H1 (cell line): ENCODE results near the gene PIP4K2C. TPM values are rescaled to one million over a fixed set of nuclear protein-coding genes. Genes with fewer than 3 reads are reported as not detected.

Source experiments
- CTCF ChIA-PET: fragments of 300-600 bp; sonication (Branson Sonifier 250); formaldehyde crosslinking; loops from one replicate; lab custom pipeline; 2021; ENCODE audit not compliant: partially characterized antibody; lab: Charles Lee
- POLR2A ChIA-PET: fragments of 300-600 bp; sonication (Branson Sonifier 250); formaldehyde crosslinking; loops from one replicate; lab custom pipeline; 2021; ENCODE audit warnings: inconsistent platforms; ENCODE audit not compliant: partially characterized antibody; lab: Charles Lee
- DNase-seq, 2 experiments: peaks; one replicate each; pipeline versions ENCODE4 v3.0.0 to v3.0.0-alpha.2; 2010 to 2022; ENCODE audit warnings: low spot score in 2 of 2, low read depth in 1 of 2, mixed read lengths in 1 of 2
- FAIRE-seq: peaks from 2 replicates; lab custom pipeline; 2011; peaks lifted over from hg19 to GRCh38; lab: Jason Lieb, UNC
- H2AFZ ChIP-seq: 2 replicates; pipeline ENCODE4 v1.8.1; 2012; ENCODE audit warnings: low read length, inconsistent platforms
- H2AK5ac ChIP-seq: 2 replicates; pipeline ENCODE4 v1.6.1; 2013; ENCODE audit warnings: low read depth, low read length
- H2BK120ac ChIP-seq: replicated peaks from 2 replicates; pipeline ENCODE3; 2013; ENCODE audit warnings: low read depth, low read length, inconsistent platforms
- H2BK12ac ChIP-seq: 2 replicates; pipeline ENCODE4 v1.6.1; 2013; ENCODE audit warnings: low read depth, low read length
- H2BK15ac ChIP-seq: 2 replicates; pipeline ENCODE4 v1.6.1; 2013; ENCODE audit warnings: low read length
- H2BK20ac ChIP-seq: 2 replicates; pipeline ENCODE4 v1.6.1; 2013; ENCODE audit warnings: low read length
- H2BK5ac ChIP-seq: 2 replicates; pipeline ENCODE4 v1.6.1; 2013; ENCODE audit warnings: low read depth, low read length
- H3K14ac ChIP-seq: 2 replicates; pipeline ENCODE4 v1.6.1; 2013; ENCODE audit warnings: inconsistent platforms; ENCODE audit not compliant: insufficient read length
- H3K18ac ChIP-seq: 2 replicates; pipeline ENCODE4 v1.6.1; 2013; ENCODE audit warnings: low read length; ENCODE audit errors: extremely low read depth
- H3K23ac ChIP-seq: 2 replicates; pipeline ENCODE4 v1.6.1; 2013; ENCODE audit warnings: inconsistent platforms; ENCODE audit not compliant: insufficient read length
- H3K23me2 ChIP-seq: 2 replicates; pipeline ENCODE4 v1.6.1; 2013; ENCODE audit warnings: low read depth, low read length
- H3K27ac ChIP-seq: 2 replicates; pipeline ENCODE4 v1.6.1; 2011; ENCODE audit warnings: low read depth, low read length, inconsistent platforms
- H3K27me3 ChIP-seq, 4 experiments: replicated peaks in 1 of 4; 1 replicate in 1 of 4; 2 replicates in 3 of 4; pipeline versions ENCODE4 v1.6.1 to v1.8.1; 2011 to 2013; ENCODE audit warnings: low read length in 3 of 4, mild to moderate bottlenecking in 3 of 4, inconsistent platforms in 2 of 4, mixed read lengths in 2 of 4, moderate library complexity in 1 of 4; ENCODE audit not compliant: control insufficient read depth in 3 of 4, insufficient read depth in 3 of 4; ENCODE audit errors: extremely low read depth in 1 of 4
- H3K36me3 ChIP-seq, 4 experiments: 2 replicates each; pipeline versions ENCODE4 v1.6.1 to v1.8.1; 2011 to 2013; ENCODE audit warnings: mild to moderate bottlenecking in 4 of 4, low read length in 3 of 4, moderate library complexity in 2 of 4, control low read depth in 1 of 4, inconsistent platforms in 1 of 4; ENCODE audit not compliant: insufficient read depth in 4 of 4, control insufficient read depth in 2 of 4
- H3K4ac ChIP-seq: replicated peaks from 2 replicates; pipeline ENCODE3; 2013; ENCODE audit warnings: low read length, low read depth, mixed read lengths, inconsistent platforms; ENCODE audit not compliant: insufficient read length
- H3K4me1 ChIP-seq, 4 experiments: replicated peaks in 1 of 4; 1 replicate in 1 of 4; 2 replicates in 3 of 4; pipeline versions ENCODE4 v1.6.1 to v1.8.1; 2011 to 2013; ENCODE audit warnings: low read length in 3 of 4, inconsistent platforms in 2 of 4, mixed read lengths in 1 of 4; ENCODE audit not compliant: insufficient read depth in 4 of 4, control insufficient read depth in 3 of 4
- H3K4me2 ChIP-seq, 2 experiments: 2 replicates each; pipeline versions ENCODE4 v1.6.1 to v1.8.1; 2011 to 2013; ENCODE audit warnings: low read depth in 2 of 2, low read length in 2 of 2, control low read depth in 1 of 2, inconsistent platforms in 1 of 2, mild to moderate bottlenecking in 1 of 2; ENCODE audit not compliant: insufficient read depth in 1 of 2
- H3K4me3 ChIP-seq, 4 experiments: fragments of 200-600, 300-600 bp in 1 of 4; sonication (generic), shearing (Covaris generic), sonication (Bioruptor Twin) in 1 of 4; 2 replicates each; pipeline versions ENCODE4 v1.5.1 to v1.8.1; 2011 to 2016; ENCODE audit warnings: low read length in 4 of 4, low read depth in 3 of 4, control low read depth in 2 of 4, inconsistent platforms in 2 of 4, mild to moderate bottlenecking in 2 of 4, mixed read lengths in 1 of 4, moderate library complexity in 1 of 4; ENCODE audit not compliant: insufficient read depth in 2 of 4; ENCODE audit errors: extremely low read depth in 1 of 4
- H3K56ac ChIP-seq: replicated peaks from 2 replicates; pipeline ENCODE3; 2013; ENCODE audit warnings: low read depth, mild to moderate bottlenecking, mixed read lengths, low read length, inconsistent platforms; ENCODE audit not compliant: insufficient read length
- H3K79me1 ChIP-seq: 2 replicates; pipeline ENCODE4 v1.6.1; 2013; ENCODE audit warnings: low read depth, low read length, control low read depth
- H3K79me2 ChIP-seq, 2 experiments: 2 replicates each; pipeline versions ENCODE4 v1.6.1 to v1.8.1; 2012 to 2013; ENCODE audit warnings: low read length in 2 of 2, mild to moderate bottlenecking in 2 of 2, inconsistent platforms in 1 of 2; ENCODE audit not compliant: insufficient read depth in 2 of 2, control insufficient read depth in 1 of 2
- H3K9ac ChIP-seq, 4 experiments: replicated peaks in 1 of 4; 1 replicate in 1 of 4; 2 replicates in 3 of 4; pipeline versions ENCODE4 v1.6.1 to v1.8.1; 2011 to 2013; ENCODE audit warnings: low read depth in 3 of 4, low read length in 3 of 4, control low read depth in 2 of 4, mild to moderate bottlenecking in 2 of 4, moderate library complexity in 2 of 4, inconsistent platforms in 1 of 4; ENCODE audit errors: extremely low read depth in 1 of 4
- H3K9me3 ChIP-seq, 2 experiments: 2 replicates each; pipeline versions ENCODE4 v1.6.1 to v1.8.1; 2012 to 2013; ENCODE audit warnings: mild to moderate bottlenecking in 2 of 2, moderate library complexity in 2 of 2, control low read depth in 1 of 2, inconsistent platforms in 1 of 2, low read depth in 1 of 2, low read length in 1 of 2, mixed read lengths in 1 of 2; ENCODE audit not compliant: insufficient read depth in 2 of 2
- H4K20me1 ChIP-seq, 2 experiments: replicated peaks in 1 of 2; 2 replicates each; pipeline versions ENCODE3 to v1.8.1; 2011 to 2013; ENCODE audit warnings: inconsistent platforms in 2 of 2, low read length in 2 of 2, mild to moderate bottlenecking in 1 of 2; ENCODE audit not compliant: insufficient read depth in 2 of 2, control insufficient read depth in 1 of 2
- H4K5ac ChIP-seq: 2 replicates; pipeline ENCODE4 v1.6.1; 2013; ENCODE audit warnings: low read length, low read depth, mixed read lengths, inconsistent platforms; ENCODE audit not compliant: insufficient read length
- H4K8ac ChIP-seq: 2 replicates; pipeline ENCODE4 v1.8.0; 2013; ENCODE audit warnings: mild to moderate bottlenecking, moderate library complexity, low read length, inconsistent platforms; ENCODE audit not compliant: insufficient read depth; ENCODE audit errors: extremely low read depth
- H4K91ac ChIP-seq: replicated peaks from 2 replicates; pipeline ENCODE3; 2013; ENCODE audit warnings: low read length, mixed read lengths, inconsistent platforms; ENCODE audit not compliant: insufficient read length
- BACH1 ChIP-seq: IDR thresholded peaks from 2 replicates; pipeline ENCODE4 v1.6.1; 2012; ENCODE audit warnings: low read length, improper control_type of control experiment
- CBX8 ChIP-seq: fragments of 300-800, 300-1000 bp; sonication (generic); IDR thresholded peaks from 2 replicates; pipeline ENCODE4 v1.7.1; 2016; ENCODE audit warnings: low read depth, low read length, borderline replicate concordance
- CEBPB ChIP-seq: IDR thresholded peaks from 2 replicates; pipeline ENCODE4 v1.6.1; 2012; ENCODE audit warnings: low read depth, low read length
- EP300 ChIP-seq, 2 experiments: IDR thresholded peaks; 1 replicate in 1 of 2; 2 replicates in 1 of 2; pipeline ENCODE4 v1.6.1; 2011 to 2012; ENCODE audit warnings: low read depth in 2 of 2, low read length in 2 of 2, mild to moderate bottlenecking in 2 of 2, borderline replicate concordance in 1 of 2, inconsistent platforms in 1 of 2, moderate library complexity in 1 of 2
- HDAC2 ChIP-seq, 2 experiments: fragments of 300-600 bp in 1 of 2; sonication (generic) in 1 of 2; IDR thresholded peaks; 2 replicates each; pipeline ENCODE4 v1.6.1; 2011 to 2012; ENCODE audit warnings: low read depth in 2 of 2, low read length in 2 of 2, mild to moderate bottlenecking in 2 of 2, moderate library complexity in 2 of 2, borderline replicate concordance in 1 of 2, inconsistent platforms in 1 of 2
- RBBP5 ChIP-seq: IDR thresholded peaks from 2 replicates; pipeline ENCODE4 v1.7.1; 2012; ENCODE audit warnings: low read depth, mild to moderate bottlenecking, inconsistent platforms, low read length, moderate library complexity, borderline replicate concordance
- SIN3A ChIP-seq, 2 experiments: IDR thresholded peaks in 1 of 2; conservative IDR thresholded peaks in 1 of 2; 2 replicates each; pipeline ENCODE4 v1.6.1; 2011 to 2012; ENCODE audit warnings: low read length in 2 of 2, improper control_type of control experiment in 1 of 2, low read depth in 1 of 2, mild to moderate bottlenecking in 1 of 2
- WGBS, 2 experiments: shearing (Covaris generic) in 1 of 2; methylation state at CpG; one replicate each; pipeline versions ENCODE4 v1.1.6 to v1.1.7; 2013 to 2015; ENCODE audit warnings: low lambda C conversion rate in 2 of 2, mixed read lengths in 2 of 2, inconsistent platforms in 1 of 2, low coverage in 1 of 2, missing lambda C conversion rate in 1 of 2; ENCODE audit not compliant: insufficient replicate concordance in 2 of 2, insufficient coverage in 1 of 2, insufficient read length in 1 of 2; ENCODE audit errors: extremely low coverage in 1 of 2, missing lambda C conversion rate in 1 of 2; 5-methylcytosine and 5-hydroxymethylcytosine counted together
- polyA plus RNA-seq, 7 experiments: library from polyadenylated mRNA; depleted of rRNA in 3 of 7; stranded (reverse) in 5 of 7; unstranded in 2 of 7; fragments of >200 nt in 5 of 7; fragments of 200-250 nt in 2 of 7; gene quantifications; 1 replicate in 5 of 7; 2 replicates in 1 of 7; 4 replicates in 1 of 7; pipeline versions ENCODE4 v1.2.1 to v1.2.3, GENCODE V29; 2011 to 2013; ENCODE audit warnings: missing spikeins in 2 of 7, mixed read lengths in 2 of 7
- total RNA-seq: library from RNA; stranded (reverse); fragmentation: NEBNext Ultra II Directional; extraction: Animal tissue kit (Norgen Biotek cat#: 25700); gene quantifications from 2 replicates; pipeline ENCODE4 v1.2.1, GENCODE V29; 2021

The PIP4K2C gene
- total and polyA plus RNA-seq, 2 of the 8 experiments (the other 6 are each of a cell fraction or from before 2014, with no cell fraction given): 25.0 to 27.1 TPM

GRCh38 chr12:57629897-57630471 is 39.0 kb downstream of the PIP4K2C start:
- no peaks in the 10 kb centered on the region; a peak in 1 of 8 replicates for H3K36me3 ChIP-seq
- CTCF ChIA-PET: interaction anchor here (1.0 to 9.9 kb wide), 11 partner anchors 9 to 106 kb away, joined by 3 to 88 read pairs (median 6); partner anchors contain the start of genes ARHGEF25 and OS9
- H3K27ac ChIP-seq: no peak overlapping the region

More at GRCh38 chr12:57629897-57630471, 39.0 kb downstream of the PIP4K2C start:
- no peak overlapping the region for H3K4me3 ChIP-seq
- H3K23ac ChIP-seq: no peak overlapping the region
- H2BK5ac ChIP-seq: no peak overlapping the region
- no peak overlapping the region for H2BK15ac ChIP-seq
- H3K18ac ChIP-seq: no peak overlapping the region
- POLR2A ChIA-PET: interaction anchor here (0.7 to 2.1 kb wide), 6 partner anchors 10 to 133 kb away, joined by 3 to 11 read pairs (median 4); partner anchors contain the start of gene ARHGEF25
- FAIRE-seq (no peak), DNase-seq (no peak)
- H4K5ac ChIP-seq: no peak overlapping the region
- H3K27me3 ChIP-seq: peaks cover 78 to 97% (median 91%) of the 10 kb centered on the region in 4 experiments
- H3K23me2 ChIP-seq: peaks cover 7% of the 10 kb centered on the region; the same call in 1 of the 2 replicates
- H2AFZ ChIP-seq: no peak overlapping the region
- peaks cover 2 to 14% of the 10 kb centered on the region in 2 experiments for H4K20me1 ChIP-seq
- H3K4me2 ChIP-seq: no peak overlapping the region
- no peaks in the 10 kb centered on the region for H3K79me2 ChIP-seq
- no peak overlapping the region for H4K91ac ChIP-seq
- no peak overlapping the region for H3K56ac ChIP-seq
- H2AK5ac ChIP-seq: no peak overlapping the region
- H2BK120ac ChIP-seq: no peak overlapping the region
- no peak overlapping the region for H3K4ac ChIP-seq
- no peaks in the 10 kb centered on the region for H3K9me3 ChIP-seq
- no peak overlapping the region for H2BK20ac ChIP-seq
- peaks cover 0 to 20% (median 16%) of the 10 kb centered on the region in 4 experiments; a peak in 6 of 7 replicates for H3K4me1 ChIP-seq
- no peak overlapping the region for H4K8ac ChIP-seq
- no peaks in the 10 kb centered on the region for H3K79me1 ChIP-seq
- H3K9ac ChIP-seq: no peak overlapping the region
- TF ChIP-seq CEBPB (no peak), RBBP5 (no peak), BACH1 (no peak), HDAC2 (IDR thresholded peaks at IDR 0.05; ENCODE audit: borderline replicate concordance in 1 of 2, low read depth in 2 of 2, low read length in 2 of 2) (no peak), SIN3A (conservative IDR thresholded peaks at IDR 0.05 in 1 of 2, IDR thresholded peaks at IDR 0.05 in 1 of 2; ENCODE audit: low read depth in 1 of 2, low read length in 2 of 2) (no peak), CBX8 (no peak), EP300 (IDR thresholded peaks at IDR 0.05; ENCODE audit: borderline replicate concordance in 1 of 2, low read depth in 2 of 2, low read length in 2 of 2) (no peak)
- no peak overlapping the region for H3K14ac ChIP-seq
- 59% methylated on average over 5 of the region's 5 CpGs; no CpG with 5 or more reads in 1 of the 2 experiments for WGBS, 2 experiments
- H2BK12ac ChIP-seq: no peak overlapping the region
